ENCODE measurements around the gene TRMT10B.

DNA sequence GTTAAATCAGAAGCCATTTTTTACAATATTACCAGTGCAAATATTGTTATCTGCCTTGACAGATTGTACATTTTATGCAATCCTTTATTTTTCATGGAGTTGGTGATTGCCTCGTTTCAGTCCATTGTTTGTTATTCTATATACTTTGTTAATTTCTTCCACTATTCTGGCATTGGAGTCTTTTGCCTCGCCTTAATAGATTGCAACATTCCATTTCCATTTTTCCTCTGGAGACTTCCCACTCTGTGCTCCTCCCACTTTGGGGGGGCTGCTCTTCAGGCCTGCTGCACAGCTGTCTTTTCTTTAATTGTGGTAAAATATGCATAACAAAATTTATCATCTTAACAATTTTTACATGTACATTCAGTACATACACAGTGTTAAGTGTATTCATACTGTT, 42.6 kb downstream of the TRMT10B start:
- TF ChIP-seq EZH2 (IDR thresholded peaks at IDR 0.05; ENCODE audit: insufficient read depth, poor library complexity, severe bottlenecking) (no peak), EZH2phosphoT487 (IDR thresholded peaks at IDR 0.05; ENCODE audit: insufficient read depth, low read depth) (no peak)
